Measurements from ENCODE around the gene MRPL53.

The MRPL53 gene

DNA sequence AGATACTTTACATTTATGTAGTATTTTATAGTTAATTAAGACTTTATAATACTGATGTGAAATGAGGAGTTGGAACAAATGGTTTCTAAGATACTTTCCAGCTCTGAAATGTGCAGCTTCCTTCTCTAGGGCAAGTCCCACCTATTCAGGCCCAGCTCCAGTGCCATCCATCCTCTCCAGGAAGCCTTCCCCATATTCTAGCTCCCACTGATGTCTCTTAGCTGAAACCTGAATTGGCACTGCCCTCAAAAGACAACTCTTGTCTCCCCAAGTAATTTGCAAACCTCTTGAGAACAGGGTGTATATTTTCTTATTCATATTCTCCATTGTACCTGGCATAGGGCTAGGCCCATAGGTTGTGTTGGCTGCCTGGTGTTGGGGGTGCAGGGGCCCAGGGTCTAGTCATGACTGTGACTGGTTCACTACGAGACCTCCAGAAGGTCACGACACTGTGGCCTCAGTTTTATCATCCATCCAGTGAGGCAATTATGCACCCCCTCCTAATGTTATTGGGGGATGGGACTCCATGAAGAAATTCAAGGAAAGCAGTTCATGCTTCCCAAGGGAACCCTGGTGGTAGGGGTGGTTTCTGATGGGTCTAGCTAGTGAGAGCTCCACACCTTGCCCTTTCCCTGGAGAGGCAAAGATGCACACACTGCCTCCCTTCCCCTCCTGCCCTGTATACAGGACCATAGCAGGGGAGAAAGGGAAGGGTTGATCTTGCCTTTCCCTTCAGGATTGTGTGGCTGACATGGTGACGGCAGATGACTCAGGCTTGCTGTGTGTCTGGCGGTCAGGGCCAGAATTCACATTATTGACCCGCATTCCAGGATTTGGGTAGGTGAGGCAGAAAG is 48.1 kb downstream of the MRPL53 start:
- no peak for DNase-seq

DNA sequence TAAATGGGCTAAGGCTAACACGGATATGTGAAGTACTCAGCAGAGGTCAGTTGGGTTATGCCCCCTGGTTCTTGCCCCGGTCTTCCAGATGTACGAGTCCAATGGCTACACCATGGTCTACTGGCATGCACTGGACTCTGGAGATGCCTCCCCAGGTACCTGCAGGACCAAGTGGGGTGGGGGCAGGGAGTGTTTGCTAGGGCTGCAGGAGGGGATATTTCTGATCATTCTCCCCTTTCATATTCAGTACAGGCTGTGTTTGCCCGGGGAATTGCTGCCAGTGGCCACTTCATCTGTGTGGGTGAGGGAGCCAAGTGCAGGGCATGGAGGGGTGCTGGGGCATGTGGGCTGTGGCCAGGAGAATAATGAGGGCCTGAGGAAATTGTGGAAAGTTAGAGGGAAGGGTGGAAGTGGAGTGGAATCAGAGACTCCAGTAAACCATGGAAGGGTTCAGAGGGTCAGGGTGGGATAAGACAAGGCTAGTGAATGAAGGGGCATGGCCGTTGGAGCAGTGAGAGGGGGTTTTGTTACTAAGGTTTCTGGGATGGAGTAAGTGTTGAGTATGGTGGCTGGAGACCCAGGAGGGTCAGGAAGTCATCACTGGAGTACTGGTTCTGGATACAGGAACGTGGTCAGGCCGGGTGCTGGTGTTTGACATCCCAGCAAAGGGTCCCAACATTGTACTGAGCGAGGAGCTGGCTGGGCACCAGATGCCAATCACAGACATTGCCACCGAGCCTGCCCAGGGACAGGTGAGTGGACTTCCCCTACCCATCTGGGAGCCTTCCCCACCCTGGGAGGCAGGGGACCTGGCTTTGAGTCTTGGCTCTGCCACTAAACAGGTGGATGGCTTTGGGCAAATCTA is 49.0 kb downstream of the MRPL53 start:
- no peak for DNase-seq

Data from CD4-positive, alpha-beta T cell treated with Interleukin-4 for 1 hour (primary cell).